DMS153 treated with DMSO at 0.1 percent for 48 hours (cell line): Measurements from ENCODE around the gene SH2D4B.

Experiments
- DNase-seq: peaks from one replicate; lab custom pipeline; 2025; ENCODE audit not compliant: unreplicated experiment; lab: John Stamatoyannopoulos, UW

The SH2D4B gene

DNA sequence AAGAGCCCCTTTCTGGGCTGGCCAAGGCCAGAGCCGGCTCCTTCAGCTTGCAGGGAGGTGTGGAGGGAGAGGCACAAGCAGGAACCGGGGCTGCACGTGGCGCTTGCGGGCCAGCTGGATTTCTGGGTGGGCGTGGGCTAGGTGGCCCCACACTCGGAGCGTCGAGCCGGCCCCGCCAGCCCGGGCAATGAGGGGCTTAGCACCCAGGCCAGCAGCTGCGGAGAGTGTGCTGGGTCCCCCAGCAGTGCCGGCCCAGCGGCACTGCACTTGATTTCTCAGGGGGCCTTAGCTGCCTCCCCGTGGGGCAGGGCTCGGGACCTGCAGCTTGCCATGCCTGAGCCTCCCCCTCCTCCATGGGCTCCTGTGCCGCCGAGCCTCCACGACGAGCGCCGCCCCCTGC lies 48.1 kb downstream of the SH2D4B start:
- DNase-seq = no peak

DNA sequence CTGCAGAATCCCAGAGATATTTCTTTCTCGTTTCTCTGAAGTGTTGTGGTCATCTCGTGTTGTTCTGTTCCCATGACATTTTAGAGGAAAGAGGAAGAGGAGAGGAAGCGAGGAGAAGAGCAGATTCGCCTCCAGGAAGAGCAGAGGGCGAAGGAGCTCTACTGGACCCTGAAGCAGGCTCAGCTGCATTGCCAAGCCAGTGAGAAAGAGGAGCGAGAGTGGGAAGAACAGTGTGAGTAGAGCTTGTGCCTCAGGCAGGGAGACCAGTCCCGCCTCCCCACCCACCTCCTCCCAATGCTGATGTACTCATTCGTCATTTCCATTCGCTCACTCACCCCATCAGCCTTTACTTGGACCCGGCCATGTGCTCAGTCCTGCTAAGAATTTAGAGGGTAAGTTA lies 50.8 kb downstream of the SH2D4B start:
- no peak for DNase-seq

DNA sequence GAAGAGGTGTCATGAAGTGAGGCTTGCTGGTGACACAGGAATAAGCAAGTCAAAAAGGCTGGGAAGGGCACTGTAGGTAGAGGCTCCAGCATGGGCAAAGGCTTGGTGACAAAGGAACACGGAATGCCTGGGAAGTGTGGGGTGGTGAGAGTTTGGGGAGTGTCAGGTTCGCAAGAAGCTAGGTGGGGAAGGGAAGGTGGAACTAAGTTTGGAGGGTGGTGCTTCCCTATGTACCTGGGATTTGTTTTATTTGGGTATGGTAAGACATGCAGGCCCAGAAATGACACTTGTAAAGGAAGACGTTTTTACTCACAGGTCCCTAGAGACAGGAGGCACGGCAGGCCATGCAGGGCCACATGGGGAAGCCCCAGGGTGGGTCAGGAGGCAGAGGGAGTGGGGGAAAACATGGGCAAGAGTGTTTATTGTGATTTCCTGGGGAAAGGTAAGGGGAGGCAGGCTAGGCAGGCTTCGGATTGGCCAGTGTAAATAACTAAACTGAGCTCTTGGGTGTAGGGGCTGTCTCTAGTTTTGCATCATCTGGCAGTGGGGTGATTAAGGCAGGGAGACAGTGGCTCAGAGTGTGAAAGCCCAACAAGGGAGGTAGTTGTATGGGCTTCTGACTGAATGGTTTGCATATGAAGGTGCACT lies 52.1 kb downstream of the SH2D4B start:
- no peak for DNase-seq

DNA sequence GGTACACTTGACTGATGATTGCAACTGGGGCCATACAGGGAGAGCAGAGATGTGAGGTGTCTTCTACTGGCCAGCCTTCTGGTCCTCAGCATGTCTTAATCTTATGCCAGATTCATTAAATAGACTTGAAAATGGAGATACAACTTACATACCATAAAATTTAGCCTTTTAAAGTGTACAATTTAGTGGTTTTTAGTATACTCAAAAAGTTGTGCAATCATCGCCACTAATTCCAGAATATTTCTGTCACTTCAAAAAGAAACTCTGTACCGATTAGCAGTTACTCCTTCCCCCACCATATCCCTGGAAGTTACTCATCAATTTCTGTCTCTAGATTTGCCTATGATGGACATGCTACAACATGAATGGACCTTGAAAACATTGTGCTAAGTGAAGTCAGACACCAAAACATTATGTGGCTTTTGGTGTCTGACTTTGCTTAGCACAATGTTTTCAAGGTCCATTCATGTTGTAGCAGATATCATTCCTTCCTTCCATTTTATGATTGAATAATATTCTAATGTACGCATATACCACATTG lies 53.0 kb downstream of the SH2D4B start:
- no peak for DNase-seq

DNA sequence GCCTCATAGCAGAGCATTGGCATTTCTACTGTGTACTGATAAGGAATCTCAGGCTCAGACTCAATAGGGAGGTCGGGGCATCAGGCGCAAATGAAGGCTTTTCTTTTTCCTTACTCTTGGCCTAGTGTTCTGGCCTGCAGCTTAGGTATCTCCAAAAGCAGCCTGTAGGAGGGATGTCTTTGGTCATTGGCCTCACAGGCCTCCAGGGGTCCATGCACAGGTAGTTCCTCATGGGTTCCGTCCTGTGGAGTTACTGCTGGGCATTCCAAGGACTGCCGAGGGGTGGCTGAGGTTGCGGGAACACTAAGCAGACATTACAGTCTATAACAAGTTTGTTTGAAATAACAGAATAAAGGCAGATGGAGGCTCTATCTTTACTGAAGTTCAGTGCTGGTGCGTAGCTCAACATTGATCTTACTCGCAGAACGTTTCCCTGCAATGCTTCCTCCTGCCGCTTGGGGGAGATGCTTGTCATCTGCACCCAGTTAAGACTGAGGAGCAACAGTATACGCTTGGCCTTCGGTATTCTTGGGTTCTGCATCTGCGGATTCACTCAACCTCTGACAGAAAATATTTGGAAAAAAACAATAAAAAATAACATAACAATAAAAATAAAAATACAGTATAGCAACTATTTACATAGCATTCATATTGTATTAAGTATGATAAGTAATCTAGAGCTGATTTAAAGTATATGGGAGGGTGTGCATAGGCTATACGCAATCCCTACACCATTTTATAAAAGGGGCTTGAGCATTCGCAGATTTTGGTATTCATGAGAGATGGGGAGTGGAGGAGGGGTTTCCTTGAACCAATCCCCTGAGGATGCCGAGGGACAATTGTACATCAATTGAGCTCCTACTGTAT lies 58.9 kb downstream of the SH2D4B start:
- DNase-seq = no peak

DNA sequence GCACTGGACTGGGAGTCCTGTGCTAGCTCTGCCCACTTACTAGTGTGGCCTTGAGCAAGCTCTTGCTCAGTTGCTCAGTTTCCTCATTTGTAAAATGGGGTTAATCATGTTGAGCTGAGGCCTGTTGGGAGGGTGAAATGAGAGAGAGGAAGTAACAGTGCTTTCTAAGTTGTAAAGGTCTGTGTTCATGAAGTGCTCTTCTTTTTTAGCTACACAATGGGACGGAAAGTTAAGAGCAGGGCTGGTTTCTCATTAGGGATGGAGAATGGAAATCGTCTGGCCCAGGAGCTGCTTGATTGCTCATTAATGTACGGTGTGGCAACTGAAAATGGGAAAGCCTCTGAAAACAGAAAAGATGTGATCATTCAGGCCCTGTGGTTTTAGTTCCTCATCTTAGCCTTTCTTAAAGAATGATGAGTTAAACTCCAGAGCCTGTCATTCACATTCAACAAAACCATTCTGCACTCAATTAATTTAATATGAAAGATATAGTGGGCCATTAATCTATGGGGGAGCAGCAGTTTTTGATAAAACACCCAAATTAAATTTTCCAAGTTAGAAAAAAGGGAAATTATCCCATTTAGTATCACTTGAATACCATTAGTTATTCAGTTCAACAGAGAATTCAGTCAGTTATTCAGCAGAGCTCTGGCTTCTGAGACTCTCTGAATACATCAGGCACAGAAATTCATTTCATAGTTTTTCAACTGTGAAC lies 60.5 kb downstream of the SH2D4B start:
- DNase-seq = no peak

DNA sequence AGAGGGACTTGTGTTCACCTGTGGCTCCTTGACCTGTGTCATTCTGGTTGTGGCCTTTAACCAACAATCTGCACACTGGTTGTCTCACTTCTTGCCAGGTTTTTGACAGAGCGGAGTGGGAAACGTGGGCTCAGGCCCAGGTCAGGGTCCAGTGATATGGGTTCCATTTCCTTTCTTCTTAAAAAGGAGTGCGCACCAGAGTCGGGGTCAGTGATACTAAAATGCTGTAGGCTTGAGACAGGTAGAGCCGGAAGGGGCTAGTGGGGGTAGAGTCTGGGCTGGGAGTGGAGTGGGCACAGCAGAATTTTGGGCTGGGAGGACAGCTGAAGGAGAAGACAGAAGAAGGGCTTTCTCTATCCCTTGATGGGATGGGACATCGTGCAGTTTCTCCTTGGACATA lies 61.2 kb downstream of the SH2D4B start:
- DNase-seq = no peak

DNA sequence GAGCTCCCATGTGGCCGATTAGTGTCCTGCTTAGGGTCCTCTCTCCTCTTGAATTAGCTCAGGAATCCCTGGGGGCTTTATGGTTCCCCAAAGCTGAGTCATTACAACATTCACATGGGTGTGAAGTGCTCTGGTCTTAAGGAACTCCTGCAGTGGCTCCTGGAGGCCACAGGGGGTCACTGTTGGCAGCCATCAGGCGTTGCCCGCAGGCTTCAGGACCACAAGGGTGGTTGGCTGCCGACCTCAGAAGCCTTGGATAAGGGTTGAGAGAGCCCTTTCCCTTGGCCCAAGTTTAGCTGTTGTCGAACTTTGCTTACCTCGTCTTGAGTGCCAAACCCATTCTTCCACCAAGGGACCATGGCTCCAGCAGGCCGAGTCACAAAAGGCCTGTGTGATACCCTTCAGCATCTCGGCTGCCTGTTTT lies 61.7 kb downstream of the SH2D4B start:
- DNase-seq = peak; percentile 13

DNA sequence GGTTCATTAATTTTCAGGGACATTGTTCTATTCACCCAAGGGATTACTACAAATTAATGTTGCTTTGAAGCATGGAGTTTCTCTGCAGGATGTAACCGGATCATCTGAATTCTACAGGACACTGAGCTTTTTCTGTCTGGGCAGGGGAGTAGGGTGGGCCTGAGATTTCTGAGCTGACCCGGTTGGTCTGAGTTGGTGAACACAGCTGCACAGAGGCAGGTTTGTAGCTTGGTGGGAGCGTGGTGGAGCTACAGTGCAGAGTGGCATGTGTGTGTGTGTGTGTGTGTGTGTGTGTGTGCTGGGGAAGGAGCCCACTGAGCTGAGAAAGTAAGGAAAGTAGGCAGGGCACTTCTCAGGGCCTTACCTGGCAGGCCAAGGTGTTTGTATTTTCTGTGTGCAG lies 62.6 kb downstream of the SH2D4B start:
- no peak for DNase-seq

DNA sequence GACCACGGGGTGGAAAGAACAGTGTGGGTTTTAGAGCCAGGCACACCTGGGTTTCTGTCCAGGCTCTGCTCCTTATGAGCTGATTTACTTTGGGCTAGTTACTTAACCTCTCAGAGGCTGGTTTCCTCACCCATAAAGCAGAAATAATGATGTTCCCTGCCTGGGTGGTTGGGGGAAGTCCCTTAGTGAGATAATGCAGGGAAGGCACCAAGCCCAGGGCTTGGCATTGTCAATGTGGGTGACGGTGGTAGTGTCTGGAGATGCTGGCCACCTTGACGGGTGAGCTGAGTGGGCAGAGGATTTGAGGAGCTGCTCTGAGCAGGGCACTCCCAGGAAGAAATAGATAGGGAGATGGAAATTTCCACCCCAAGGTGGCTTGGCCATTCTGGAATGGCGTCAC lies 65.2 kb downstream of the SH2D4B start:
- DNase-seq = no peak

DNA sequence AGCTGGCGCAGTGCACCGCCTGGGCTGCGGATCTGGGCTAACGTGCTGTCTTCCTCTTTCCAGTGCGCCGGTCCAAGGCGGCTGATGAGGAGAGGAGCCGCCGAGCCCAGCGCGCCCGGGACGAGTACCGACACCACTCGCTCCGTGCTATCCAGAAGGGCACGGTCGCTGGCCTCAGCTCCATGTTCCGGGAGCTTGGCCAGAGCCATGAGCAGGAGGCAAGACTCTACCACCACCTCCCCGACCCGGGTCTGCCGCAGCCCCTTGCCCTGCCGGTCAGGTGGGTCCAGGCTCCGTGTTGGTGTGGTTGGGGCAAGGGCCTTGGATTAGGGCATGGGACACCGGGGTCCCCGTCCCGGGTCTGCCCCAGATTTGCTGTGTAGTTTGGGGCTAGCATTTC lies 65.8 kb downstream of the SH2D4B start:
- DNase-seq = no peak

DNA sequence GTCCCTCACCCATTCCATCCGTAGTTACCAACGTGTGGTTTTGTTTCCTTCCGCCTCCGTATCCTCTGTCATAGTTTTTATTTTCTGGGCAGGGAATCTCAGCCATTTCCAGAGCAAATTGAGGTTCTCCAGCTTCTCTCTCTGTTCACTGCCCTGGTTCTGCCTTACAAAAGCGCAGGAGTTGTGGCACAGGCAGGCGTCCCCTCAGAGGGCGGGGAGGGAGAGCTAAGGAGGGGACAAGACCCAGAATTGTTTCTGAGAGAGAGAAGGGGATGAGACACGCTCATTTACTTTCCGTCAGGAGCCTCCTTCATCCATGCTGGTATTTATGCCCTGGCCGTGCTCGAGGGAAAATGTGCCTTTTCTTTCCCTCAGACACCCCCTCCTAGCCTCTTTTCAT lies 71.0 kb downstream of the SH2D4B start:
- no peak for DNase-seq

DNA sequence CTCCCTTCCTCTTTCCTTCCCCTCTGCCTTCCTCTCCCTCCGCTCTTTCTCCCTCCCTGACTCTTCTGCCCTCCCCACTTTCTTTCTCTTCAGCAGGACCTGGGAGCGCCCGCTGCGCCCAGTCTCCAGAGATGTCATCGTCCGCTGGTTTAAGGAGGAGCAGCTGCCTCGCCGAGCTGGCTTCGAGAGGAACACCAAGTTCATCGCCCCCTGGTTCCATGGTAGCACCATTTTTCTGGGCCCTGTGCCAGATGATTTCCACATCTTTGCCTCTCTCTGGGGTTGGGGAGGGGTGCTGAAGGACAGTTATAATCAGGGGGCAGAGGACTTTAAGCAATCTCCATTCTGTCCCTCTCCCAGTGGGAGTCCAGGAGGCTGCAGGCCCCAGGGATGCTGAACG lies 71.6 kb downstream of the SH2D4B start:
- DNase-seq = no peak

DNA sequence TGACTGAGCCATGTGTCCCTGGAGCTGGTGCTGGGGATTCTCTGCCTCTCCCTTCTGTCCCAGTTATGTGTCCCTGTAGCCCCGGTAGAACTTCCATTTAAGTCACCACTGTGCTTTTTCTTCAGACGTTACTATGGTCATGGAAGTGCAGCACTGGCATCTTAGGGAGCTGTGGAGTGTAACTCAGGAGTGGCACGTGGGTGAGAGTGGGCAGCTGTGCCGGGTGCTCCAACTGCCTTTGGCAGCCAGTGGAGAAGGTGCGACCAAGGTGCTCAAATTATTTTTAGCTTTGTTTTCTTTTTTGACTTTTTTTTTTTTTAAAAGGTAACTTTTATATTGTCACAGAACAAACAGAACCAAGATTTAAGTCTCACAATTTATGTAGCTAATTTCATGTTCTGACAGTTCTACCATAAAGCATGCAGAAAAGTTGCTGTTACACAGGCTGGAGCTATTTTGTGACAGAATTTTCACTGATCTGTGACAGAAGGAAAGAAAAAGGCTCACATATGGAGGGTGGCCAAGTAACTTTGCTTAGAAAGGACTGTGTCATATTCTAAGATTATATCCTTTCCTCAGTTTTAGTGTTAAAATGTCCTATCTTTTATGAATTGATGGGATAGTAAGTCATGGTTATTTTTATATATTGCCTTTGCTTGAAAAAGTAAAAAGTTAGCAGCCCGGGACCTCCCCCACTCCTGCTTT lies 73.9 kb downstream of the SH2D4B start:
- DNase-seq = no peak

DNA sequence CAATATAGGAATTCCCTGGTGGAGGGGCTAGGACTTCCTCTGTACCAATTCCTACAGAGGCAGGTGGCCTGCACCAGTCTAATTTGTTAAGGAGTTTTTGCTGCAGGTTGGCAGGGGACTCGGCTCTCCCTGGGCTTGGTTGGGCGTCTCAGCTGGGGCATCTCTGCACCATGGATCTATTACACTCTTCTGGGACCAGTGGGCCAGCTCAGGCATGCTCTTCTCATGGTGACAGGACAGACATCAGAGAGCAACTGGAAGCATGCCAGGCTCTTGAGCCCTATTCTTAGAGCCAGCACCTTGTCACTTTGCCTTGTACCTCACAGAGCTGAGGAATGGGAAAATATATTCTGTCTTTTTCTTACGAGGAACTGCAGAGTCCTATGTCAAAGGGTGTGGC lies 74.6 kb downstream of the SH2D4B start:
- DNase-seq = no peak

DNA sequence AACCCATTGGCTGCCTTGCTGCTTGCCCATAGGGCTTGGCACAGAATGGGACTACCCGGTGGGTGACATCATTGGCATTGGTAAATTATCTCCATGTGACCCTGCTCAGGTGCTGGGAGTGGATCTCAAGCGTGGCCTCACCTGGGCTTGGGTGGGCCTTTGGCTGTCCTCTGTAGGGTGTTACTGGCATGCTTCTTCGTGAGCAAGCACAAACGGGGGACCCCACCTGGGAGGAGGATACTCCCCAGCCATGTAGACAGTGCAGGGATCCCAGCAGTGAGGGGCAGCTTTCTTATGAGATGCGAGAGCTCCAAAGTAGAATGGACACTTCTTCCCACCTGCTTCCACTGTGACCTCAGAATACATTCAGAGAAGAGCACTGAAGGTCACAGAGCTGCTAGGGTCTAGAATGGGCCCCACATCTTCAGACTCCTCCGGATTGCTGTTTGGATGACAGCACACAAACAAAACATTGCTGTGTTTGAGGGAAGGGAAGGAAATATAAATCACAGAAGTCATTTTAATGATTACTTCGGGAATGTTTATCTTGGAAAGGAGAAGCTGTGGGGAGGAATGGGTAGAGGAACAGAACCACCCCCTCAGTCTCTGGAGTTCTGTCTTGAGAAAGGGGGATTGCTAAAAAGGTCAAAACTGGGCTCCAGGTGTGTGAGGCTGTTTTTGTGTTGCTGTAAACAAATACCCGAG lies 75.9 kb downstream of the SH2D4B start:
- no peak for DNase-seq

DNA sequence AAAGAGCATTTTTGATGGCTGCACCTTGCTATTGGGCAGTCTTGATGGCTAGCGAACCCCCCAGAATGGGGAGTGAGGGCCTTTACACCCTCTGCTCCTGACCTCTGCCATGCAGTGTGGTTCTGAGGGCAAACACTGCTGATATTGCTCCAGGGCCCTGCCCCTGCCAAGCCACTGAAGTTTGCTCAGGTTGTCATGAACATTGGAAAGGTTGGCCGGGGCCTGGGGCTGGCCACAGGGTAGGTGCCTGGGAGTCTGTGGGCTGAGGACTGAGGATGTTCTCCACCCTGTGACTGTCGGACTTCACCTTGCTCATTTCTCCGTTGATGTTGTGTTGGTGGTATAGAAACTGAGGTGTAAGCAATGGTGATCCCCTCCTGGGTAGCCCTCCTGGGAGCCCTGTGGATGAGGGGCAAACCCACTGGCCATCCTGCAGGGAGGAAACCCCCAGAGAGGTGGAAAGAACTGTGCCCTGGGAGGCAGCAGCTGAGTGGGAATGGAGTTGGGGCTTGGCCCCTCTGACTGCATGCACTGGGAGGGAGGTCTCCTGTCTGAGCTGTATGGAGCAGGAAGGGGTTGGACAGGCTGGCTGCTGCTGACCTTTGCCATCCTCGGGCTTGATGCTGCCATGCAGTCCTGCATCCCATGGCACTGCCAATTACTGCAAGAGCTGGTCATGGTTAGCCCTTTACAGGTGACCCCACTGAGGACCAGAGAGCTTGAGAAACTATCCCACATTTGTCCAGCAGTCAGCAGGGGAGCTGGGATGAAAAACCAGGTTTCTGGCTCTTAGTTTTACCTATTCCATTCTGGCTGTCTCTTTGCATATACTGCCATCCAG lies 77.1 kb downstream of the SH2D4B start:
- DNase-seq = no peak

DNA sequence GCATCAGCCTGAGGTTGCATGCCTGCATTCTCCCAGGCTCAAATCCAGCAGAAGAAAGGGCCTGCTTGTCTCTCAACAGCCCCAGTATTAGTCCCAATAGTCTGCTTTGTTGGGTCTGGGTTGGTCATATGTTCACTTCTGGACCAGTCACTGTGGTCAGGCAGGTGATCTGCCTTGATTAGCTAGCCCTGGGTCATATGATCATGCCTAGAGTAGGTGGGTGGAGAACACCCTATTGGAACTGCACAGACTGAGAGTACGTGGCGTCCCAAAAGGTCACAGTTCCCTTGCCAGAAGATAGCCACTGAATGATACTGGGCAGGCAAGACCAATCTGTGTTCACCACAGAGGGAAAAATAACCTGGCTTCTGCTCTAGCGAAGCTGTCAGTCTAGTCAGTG lies 80.1 kb downstream of the SH2D4B start:
- DNase-seq = no peak

DNA sequence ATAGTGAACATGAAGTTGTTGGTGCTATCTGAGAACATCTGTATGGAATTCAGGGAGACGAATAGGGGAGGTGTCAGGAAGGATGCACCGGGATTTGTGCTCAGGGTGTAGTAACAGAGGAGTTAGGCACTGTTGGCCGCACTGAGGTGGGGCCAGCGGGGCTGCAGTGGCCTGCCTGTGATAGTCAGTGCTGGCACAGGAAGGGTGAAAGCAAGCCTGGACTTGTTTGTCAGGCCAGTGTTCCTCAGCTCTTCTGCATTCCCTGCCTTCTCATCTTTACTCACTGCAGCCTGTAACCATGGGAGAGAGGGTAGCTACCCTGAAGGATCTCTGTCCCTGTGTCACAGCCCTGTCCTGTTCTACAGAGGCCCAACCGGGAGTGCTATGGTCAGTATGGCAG lies 81.3 kb downstream of the SH2D4B start:
- DNase-seq = no peak

DNA sequence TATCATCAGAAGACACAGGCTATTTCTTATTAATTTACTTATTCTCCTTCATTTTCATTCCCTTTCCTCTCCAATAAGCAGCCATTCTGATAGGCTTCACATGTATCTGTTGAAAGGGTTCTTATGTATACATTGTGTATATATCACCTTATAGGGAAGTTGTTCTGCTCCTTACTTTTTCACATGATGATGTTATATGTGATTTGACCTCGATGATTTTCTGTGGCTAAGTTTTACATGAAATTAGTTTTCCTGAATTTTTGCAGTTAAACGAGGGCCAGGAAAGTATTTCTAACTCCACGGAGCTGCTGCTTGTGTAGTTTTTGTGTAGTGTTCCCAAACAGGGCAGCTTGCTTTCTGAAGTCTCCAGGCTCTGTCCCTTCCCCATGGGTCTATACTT lies 84.5 kb downstream of the SH2D4B start:
- no peak for DNase-seq
